Erythroblast (primary cell): Measurements from ENCODE around the gene IPO11.

Experiments used
- GATA1 ChIP-seq: IDR thresholded peaks from 2 replicates; pipeline ENCODE4 v1.6.1; 2011; ENCODE audit warnings: low read depth, mild to moderate bottlenecking, control low read depth, low read length, moderate library complexity
- POLR2A ChIP-seq: IDR thresholded peaks from 2 replicates; pipeline ENCODE4 v1.6.1; 2011; ENCODE audit warnings: mild to moderate bottlenecking, low read length

DNA sequence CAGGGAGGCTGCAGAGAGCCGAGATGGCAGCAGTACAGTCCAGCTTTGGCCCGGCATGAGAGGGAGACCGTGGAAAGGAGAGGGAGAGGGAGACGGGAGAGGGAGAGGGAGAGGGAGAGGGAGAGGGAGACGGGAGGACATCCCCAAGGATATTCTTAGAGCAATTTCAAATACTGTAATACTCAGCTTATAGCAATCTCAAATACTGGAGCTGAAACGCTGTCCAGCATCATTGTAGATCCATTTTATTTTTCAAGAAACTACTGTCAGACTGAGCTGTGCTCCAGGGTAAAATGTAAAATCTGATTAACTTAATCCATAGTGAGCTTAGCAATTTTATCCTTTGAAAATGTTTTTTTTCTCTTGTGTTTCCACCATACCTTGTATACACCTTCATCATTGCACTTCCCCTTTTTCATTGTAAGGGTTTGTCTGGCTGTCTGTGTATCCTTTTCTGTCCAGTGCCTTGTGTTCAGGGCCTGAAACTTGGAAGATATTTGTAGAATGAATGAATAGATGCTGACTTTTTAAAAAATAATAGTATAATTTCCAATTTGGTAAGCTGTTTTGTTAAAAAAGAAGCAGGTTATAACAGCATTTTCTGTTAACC is 102.1 kb downstream of the IPO11 start:
- TF ChIP-seq POLR2A, result no peak
- TF ChIP-seq GATA1, result no peak
